ENCODE measurements around the gene CDKL5.
A peak's percentile ranks its signal among the peaks of the same experiment; 100 is the strongest.

CDKL5 gene

GRCh38 chrX:18668071-18668835, 242.8 kb downstream of the CDKL5 start:
- no peak overlapping the region for H3K4me3 ChIP-seq (ENCODE audit: low read length)
- DNase-seq (ENCODE audit: low read depth) = no peak

GRCh38 chrX:18672008-18672407, 246.6 kb downstream of the CDKL5 start, which contains the start of gene RS1:
Gene RS1, minus strand, starts transcription at chrX:18672108. Its CDS starts 40 bp downstream, at chrX:18672068.
- no peak for DNase-seq (ENCODE audit: low read depth)
- H3K4me3 ChIP-seq (ENCODE audit: low read length) = no peak within 1 kb of the TSS
- TF ChIP-seq CTCF (conservative IDR thresholded peaks at IDR 0.05; ENCODE audit: low read depth, low read length) = no peak

More at GRCh38 chrX:18668071-18668835, 242.8 kb downstream of the CDKL5 start:
- no peak for TF ChIP-seq CTCF (conservative IDR thresholded peaks at IDR 0.05; ENCODE audit: low read depth, low read length)

- TF ChIP-seq CTCF (conservative IDR thresholded peaks at IDR 0.05; ENCODE audit: low read depth, low read length) = no peak
- peak overlapping the region; percentile 59 for H3K4me3 ChIP-seq (ENCODE audit: low read length)
- no peak for DNase-seq (ENCODE audit: low read depth)
These were observed 249.0 kb downstream of the CDKL5 start for GRCh38 chrX:18674417-18674787.

- H3K4me3 ChIP-seq (ENCODE audit: low read length) = peak overlapping the region; percentile 59
- TF ChIP-seq CTCF (conservative IDR thresholded peaks at IDR 0.05; ENCODE audit: low read depth, low read length) = no peak
- DNase-seq (ENCODE audit: low read depth) = peak; percentile 11
These were observed 249.7 kb downstream of the CDKL5 start for GRCh38 chrX:18674788-18675735.

GRCh38 chrX:18676050-18676449, 250.6 kb downstream of the CDKL5 start:
- no peak overlapping the region for H3K4me3 ChIP-seq (ENCODE audit: low read length)
- no peak for TF ChIP-seq CTCF (conservative IDR thresholded peaks at IDR 0.05; ENCODE audit: low read depth, low read length)
- no peak for DNase-seq (ENCODE audit: low read depth)

- H3K4me3 ChIP-seq (ENCODE audit: low read length) = no peak overlapping the region
- no peak for DNase-seq (ENCODE audit: low read depth)
- peak; percentile 42 for TF ChIP-seq CTCF (conservative IDR thresholded peaks at IDR 0.05; ENCODE audit: low read depth, low read length)
These were observed 251.1 kb downstream of the CDKL5 start for GRCh38 chrX:18676470-18676869.
